ENCODE measurements around the gene ZNF536. TPM values are rescaled to one million over a fixed set of nuclear protein-coding genes. Genes with fewer than 3 reads are reported as not detected.

ZNF536 gene
- total and polyA plus RNA-seq, 2 of the 13 experiments (the other 11 are each of a cell fraction or from before 2014, with no cell fraction given), result not detected

DNA sequence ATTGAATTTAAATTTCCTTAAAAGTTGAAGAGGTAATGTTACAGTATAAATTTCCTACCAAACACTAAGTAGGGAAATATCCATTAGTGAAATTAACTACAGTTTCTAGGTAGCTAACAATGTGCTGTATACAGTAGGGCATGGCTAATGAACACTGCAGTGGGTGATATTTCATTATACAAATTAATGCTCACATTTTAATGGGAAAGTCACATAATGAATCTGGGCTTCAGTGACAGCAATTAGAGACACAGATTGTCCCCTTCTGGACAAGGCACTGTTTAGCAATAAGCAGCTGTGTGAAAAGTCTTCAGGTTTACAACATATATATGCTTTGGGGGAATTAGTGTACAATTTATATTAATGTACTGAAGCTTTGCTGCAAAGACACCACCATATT lies 169.4 kb downstream of the ZNF536 start (continued):
- TF ChIP-seq, protein P1, sequence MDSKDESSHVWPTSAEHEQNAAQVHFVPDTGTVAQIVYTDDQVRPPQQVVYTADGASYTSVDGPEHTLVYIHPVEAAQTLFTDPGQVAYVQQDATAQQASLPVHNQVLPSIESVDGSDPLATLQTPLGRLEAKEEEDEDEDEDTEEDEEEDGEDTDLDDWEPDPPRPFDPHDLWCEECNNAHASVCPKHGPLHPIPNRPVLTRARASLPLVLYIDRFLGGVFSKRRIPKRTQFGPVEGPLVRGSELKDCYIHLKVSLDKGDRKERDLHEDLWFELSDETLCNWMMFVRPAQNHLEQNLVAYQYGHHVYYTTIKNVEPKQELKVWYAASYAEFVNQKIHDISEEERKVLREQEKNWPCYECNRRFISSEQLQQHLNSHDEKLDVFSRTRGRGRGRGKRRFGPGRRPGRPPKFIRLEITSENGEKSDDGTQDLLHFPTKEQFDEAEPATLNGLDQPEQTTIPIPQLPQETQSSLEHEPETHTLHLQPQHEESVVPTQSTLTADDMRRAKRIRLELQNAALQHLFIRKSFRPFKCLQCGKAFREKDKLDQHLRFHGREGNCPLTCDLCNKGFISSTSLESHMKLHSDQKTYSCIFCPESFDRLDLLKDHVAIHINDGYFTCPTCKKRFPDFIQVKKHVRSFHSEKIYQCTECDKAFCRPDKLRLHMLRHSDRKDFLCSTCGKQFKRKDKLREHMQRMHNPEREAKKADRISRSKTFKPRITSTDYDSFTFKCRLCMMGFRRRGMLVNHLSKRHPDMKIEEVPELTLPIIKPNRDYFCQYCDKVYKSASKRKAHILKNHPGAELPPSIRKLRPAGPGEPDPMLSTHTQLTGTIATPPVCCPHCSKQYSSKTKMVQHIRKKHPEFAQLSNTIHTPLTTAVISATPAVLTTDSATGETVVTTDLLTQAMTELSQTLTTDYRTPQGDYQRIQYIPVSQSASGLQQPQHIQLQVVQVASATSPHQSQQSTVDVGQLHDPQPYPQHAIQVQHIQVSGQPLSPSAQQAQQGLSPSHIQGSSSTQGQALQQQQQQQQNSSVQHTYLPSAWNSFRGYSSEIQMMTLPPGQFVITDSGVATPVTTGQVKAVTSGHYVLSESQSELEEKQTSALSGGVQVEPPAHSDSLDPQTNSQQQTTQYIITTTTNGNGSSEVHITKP (CRISPR knock-in tag; IDR thresholded peaks at IDR 0.05; ENCODE audit: low read depth), result no peak
- TF ChIP-seq, protein P2, sequence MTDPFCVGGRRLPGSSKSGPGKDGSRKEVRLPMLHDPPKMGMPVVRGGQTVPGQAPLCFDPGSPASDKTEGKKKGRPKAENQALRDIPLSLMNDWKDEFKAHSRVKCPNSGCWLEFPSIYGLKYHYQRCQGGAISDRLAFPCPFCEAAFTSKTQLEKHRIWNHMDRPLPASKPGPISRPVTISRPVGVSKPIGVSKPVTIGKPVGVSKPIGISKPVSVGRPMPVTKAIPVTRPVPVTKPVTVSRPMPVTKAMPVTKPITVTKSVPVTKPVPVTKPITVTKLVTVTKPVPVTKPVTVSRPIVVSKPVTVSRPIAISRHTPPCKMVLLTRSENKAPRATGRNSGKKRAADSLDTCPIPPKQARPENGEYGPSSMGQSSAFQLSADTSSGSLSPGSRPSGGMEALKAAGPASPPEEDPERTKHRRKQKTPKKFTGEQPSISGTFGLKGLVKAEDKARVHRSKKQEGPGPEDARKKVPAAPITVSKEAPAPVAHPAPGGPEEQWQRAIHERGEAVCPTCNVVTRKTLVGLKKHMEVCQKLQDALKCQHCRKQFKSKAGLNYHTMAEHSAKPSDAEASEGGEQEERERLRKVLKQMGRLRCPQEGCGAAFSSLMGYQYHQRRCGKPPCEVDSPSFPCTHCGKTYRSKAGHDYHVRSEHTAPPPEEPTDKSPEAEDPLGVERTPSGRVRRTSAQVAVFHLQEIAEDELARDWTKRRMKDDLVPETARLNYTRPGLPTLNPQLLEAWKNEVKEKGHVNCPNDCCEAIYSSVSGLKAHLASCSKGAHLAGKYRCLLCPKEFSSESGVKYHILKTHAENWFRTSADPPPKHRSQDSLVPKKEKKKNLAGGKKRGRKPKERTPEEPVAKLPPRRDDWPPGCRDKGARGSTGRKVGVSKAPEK (CRISPR knock-in tag; IDR thresholded peaks at IDR 0.05; ENCODE audit: borderline replicate concordance), result no peak
- TF ChIP-seq NFE2 (CRISPR knock-in tag; IDR thresholded peaks at IDR 0.05) (no peak), ATF7 (IDR thresholded peaks at IDR 0.05) (no peak), ATF7 (CRISPR knock-in tag; IDR thresholded peaks at IDR 0.05) (no peak), NCOR1 (IDR thresholded peaks at IDR 0.05; ENCODE audit: borderline replicate concordance, low read length) (no peak), EP300 (IDR thresholded peaks at IDR 0.05; ENCODE audit: low read depth in 2 of 2, low read length in 2 of 2) (no peak), EP300 (CRISPR knock-in tag; IDR thresholded peaks at IDR 0.05; ENCODE audit: borderline replicate concordance) (no peak), ZBTB38 (CRISPR knock-in tag; IDR thresholded peaks at IDR 0.05) (no peak)
- TF ChIP-seq, protein P3, sequence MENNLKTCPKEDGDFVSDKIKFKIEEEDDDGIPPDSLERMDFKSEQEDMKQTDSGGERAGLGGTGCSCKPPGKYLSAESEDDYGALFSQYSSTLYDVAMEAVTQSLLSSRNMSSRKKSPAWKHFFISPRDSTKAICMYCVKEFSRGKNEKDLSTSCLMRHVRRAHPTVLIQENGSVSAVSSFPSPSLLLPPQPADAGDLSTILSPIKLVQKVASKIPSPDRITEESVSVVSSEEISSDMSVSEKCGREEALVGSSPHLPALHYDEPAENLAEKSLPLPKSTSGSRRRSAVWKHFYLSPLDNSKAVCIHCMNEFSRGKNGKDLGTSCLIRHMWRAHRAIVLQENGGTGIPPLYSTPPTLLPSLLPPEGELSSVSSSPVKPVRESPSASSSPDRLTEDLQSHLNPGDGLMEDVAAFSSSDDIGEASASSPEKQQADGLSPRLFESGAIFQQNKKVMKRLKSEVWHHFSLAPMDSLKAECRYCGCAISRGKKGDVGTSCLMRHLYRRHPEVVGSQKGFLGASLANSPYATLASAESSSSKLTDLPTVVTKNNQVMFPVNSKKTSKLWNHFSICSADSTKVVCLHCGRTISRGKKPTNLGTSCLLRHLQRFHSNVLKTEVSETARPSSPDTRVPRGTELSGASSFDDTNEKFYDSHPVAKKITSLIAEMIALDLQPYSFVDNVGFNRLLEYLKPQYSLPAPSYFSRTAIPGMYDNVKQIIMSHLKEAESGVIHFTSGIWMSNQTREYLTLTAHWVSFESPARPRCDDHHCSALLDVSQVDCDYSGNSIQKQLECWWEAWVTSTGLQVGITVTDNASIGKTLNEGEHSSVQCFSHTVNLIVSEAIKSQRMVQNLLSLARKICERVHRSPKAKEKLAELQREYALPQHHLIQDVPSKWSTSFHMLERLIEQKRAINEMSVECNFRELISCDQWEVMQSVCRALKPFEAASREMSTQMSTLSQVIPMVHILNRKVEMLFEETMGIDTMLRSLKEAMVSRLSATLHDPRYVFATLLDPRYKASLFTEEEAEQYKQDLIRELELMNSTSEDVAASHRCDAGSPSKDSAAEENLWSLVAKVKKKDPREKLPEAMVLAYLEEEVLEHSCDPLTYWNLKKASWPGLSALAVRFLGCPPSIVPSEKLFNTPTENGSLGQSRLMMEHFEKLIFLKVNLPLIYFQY (CRISPR knock-in tag; IDR thresholded peaks at IDR 0.05; ENCODE audit: borderline replicate concordance), result no peak
